ENCODE data around the gene KRTAP4-9. TPM values are rescaled to one million over a fixed set of nuclear protein-coding genes. Genes with fewer than 3 reads are reported as not detected.

Gene KRTAP4-9
- total RNA-seq, 1 experiment from 2014 or later = not detected

DNA sequence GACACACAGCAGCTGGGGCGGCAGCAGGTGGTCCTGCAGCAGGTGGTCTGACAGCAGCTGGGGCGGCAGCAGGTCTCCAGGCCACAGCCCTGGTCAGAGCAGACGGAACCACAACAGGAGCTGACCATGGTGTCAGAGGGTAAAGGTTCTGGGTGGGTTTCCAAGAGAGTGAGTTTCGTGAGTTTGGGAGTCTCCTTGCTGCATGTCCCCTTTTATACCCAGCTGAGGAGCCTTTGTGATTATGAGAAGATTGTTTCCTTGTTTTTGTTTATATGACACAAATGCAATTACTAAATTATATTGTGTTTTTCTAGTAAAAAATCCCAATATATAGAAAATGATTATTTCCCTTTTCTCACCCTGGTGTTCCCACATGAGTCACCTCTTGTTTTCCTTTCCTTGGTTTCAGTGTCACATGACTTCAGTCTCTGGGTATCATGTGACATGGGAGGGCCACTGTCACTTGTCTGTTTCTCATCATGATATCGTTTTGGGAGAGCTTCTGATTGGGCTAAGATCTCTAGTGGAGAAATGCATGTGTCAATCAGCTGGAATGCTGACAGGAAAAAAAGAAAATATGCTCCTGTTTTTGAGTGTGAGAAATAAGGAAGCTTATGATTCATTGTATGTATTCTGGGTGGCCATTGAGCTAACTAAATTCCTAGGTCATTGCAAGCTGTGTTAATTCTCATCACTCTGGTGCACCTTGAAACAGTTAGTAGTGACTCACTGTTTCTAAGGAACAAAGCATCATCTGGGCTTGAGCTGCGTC, 35.4 kb downstream of the KRTAP4-9 start, which contains the start of gene KRTAP4-6:
Gene KRTAP4-6 (minus strand): TSS at position 185 of the 772 bp plus-strand sequence. CDS start 57 bp downstream, at position 128.
- intact Hi-C loops (cut with micrococcal nuclease; ENCODE audit: unreplicated experiment) = no loop called here

GRCh38 chr17:41141361-41141760, 36.2 kb downstream of the KRTAP4-9 start:
- in situ Hi-C loops (cut with HindIII; ENCODE audit: low pct_unique_long_range_greater_than_20kb, low sequenced_read_pairs) (no loop called here), intact Hi-C loops (cut with micrococcal nuclease; ENCODE audit: unreplicated experiment) (no loop called here)
- H3K4me3 ChIP-seq (ENCODE audit: low read depth in 2 of 2, low read length in 2 of 2) = no peak overlapping the region
- H3K27ac ChIP-seq (ENCODE audit: low read length) = no peak overlapping the region
- H3K36me3 ChIP-seq (ENCODE audit: control insufficient read depth, insufficient read depth, low read length) = no peaks in the 10 kb centered on the region
- ATAC-seq (no peak), DNase-seq (ENCODE audit: low read depth, low spot score) (no peak)
- no peaks in the 10 kb centered on the region for H3K9me3 ChIP-seq (ENCODE audit: control insufficient read depth, insufficient read depth, low read depth, low read length)
- BruUV-seq (replicated peaks) = no TSS peak
- POLR2A ChIA-PET = no interaction called here
- CTCF ChIA-PET = no interaction called here
- TF ChIP-seq SIN3A (IDR thresholded peaks at IDR 0.05; ENCODE audit: borderline replicate concordance, insufficient read depth, low read depth, low read length) = no peak
- no peak for TF ChIP-seq POLR2AphosphoS5 (IDR thresholded peaks at IDR 0.05; ENCODE audit: low read depth, low read length)
- TF ChIP-seq, protein P1, sequence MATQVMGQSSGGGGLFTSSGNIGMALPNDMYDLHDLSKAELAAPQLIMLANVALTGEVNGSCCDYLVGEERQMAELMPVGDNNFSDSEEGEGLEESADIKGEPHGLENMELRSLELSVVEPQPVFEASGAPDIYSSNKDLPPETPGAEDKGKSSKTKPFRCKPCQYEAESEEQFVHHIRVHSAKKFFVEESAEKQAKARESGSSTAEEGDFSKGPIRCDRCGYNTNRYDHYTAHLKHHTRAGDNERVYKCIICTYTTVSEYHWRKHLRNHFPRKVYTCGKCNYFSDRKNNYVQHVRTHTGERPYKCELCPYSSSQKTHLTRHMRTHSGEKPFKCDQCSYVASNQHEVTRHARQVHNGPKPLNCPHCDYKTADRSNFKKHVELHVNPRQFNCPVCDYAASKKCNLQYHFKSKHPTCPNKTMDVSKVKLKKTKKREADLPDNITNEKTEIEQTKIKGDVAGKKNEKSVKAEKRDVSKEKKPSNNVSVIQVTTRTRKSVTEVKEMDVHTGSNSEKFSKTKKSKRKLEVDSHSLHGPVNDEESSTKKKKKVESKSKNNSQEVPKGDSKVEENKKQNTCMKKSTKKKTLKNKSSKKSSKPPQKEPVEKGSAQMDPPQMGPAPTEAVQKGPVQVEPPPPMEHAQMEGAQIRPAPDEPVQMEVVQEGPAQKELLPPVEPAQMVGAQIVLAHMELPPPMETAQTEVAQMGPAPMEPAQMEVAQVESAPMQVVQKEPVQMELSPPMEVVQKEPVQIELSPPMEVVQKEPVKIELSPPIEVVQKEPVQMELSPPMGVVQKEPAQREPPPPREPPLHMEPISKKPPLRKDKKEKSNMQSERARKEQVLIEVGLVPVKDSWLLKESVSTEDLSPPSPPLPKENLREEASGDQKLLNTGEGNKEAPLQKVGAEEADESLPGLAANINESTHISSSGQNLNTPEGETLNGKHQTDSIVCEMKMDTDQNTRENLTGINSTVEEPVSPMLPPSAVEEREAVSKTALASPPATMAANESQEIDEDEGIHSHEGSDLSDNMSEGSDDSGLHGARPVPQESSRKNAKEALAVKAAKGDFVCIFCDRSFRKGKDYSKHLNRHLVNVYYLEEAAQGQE (IDR thresholded peaks at IDR 0.05; ENCODE audit: insufficient read depth in 1 of 2, low read depth in 2 of 2, low read length in 1 of 2) = no peak
- no peak for TF ChIP-seq TCF7L2 (IDR thresholded peaks at IDR 0.05; ENCODE audit: low read depth, low read length)
- TF ChIP-seq, protein P2, sequence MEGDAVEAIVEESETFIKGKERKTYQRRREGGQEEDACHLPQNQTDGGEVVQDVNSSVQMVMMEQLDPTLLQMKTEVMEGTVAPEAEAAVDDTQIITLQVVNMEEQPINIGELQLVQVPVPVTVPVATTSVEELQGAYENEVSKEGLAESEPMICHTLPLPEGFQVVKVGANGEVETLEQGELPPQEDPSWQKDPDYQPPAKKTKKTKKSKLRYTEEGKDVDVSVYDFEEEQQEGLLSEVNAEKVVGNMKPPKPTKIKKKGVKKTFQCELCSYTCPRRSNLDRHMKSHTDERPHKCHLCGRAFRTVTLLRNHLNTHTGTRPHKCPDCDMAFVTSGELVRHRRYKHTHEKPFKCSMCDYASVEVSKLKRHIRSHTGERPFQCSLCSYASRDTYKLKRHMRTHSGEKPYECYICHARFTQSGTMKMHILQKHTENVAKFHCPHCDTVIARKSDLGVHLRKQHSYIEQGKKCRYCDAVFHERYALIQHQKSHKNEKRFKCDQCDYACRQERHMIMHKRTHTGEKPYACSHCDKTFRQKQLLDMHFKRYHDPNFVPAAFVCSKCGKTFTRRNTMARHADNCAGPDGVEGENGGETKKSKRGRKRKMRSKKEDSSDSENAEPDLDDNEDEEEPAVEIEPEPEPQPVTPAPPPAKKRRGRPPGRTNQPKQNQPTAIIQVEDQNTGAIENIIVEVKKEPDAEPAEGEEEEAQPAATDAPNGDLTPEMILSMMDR (IDR thresholded peaks at IDR 0.05) = no peak
- no peaks in the 10 kb centered on the region for H3K27me3 ChIP-seq (ENCODE audit: control insufficient read depth, insufficient read depth, low read length)
- no peaks in the 10 kb centered on the region for H3K4me1 ChIP-seq (ENCODE audit: control insufficient read depth, insufficient read depth, low read length)

More for the DNA sequence above, 35.4 kb downstream of the KRTAP4-9 start, which contains the start of gene KRTAP4-6:
- DNase-seq (ENCODE audit: low read depth, low spot score) = peak; percentile 12
- no peaks in the 10 kb centered on the region for H3K4me1 ChIP-seq (ENCODE audit: control insufficient read depth, insufficient read depth, low read length)
- BruUV-seq (replicated peaks) = no TSS peak
- ChIA-PET CTCF (no interaction called here), POLR2A (interaction anchor here (0.5 kb wide), 1 partner anchor 42 kb away, joined by 3 read pairs; no protein-coding TSS in a partner anchor)
- no peak within 1 kb of the TSS for H3K4me3 ChIP-seq (ENCODE audit: low read depth in 2 of 2, low read length in 2 of 2)
- no peak for ATAC-seq
- no peaks in the 10 kb centered on the region for H3K9me3 ChIP-seq (ENCODE audit: control insufficient read depth, insufficient read depth, low read depth, low read length)
- H3K27me3 ChIP-seq (ENCODE audit: control insufficient read depth, insufficient read depth, low read length) = no peaks in the 10 kb centered on the region
- no peak within 1 kb of the TSS for H3K27ac ChIP-seq (ENCODE audit: low read length)
- no peaks in the 10 kb centered on the region for H3K36me3 ChIP-seq (ENCODE audit: control insufficient read depth, insufficient read depth, low read length)
- TF ChIP-seq TCF7L2 (IDR thresholded peaks at IDR 0.05; ENCODE audit: low read depth, low read length) (no peak), POLR2AphosphoS5 (IDR thresholded peaks at IDR 0.05; ENCODE audit: low read depth, low read length) (no peak), SIN3A (IDR thresholded peaks at IDR 0.05; ENCODE audit: borderline replicate concordance, insufficient read depth, low read depth, low read length) (no peak)
- TF ChIP-seq, protein P2 (IDR thresholded peaks at IDR 0.05) = no peak
- TF ChIP-seq, protein P1 (IDR thresholded peaks at IDR 0.05; ENCODE audit: insufficient read depth in 1 of 2, low read depth in 2 of 2, low read length in 1 of 2) = no peak
- in situ Hi-C loops (cut with HindIII; ENCODE audit: low pct_unique_long_range_greater_than_20kb, low sequenced_read_pairs) = no loop called here
